ENCODE results near the gene CUEDC1.
A peak's percentile ranks its signal among the peaks of the same experiment; 100 is the strongest.

The CUEDC1 gene

DNA sequence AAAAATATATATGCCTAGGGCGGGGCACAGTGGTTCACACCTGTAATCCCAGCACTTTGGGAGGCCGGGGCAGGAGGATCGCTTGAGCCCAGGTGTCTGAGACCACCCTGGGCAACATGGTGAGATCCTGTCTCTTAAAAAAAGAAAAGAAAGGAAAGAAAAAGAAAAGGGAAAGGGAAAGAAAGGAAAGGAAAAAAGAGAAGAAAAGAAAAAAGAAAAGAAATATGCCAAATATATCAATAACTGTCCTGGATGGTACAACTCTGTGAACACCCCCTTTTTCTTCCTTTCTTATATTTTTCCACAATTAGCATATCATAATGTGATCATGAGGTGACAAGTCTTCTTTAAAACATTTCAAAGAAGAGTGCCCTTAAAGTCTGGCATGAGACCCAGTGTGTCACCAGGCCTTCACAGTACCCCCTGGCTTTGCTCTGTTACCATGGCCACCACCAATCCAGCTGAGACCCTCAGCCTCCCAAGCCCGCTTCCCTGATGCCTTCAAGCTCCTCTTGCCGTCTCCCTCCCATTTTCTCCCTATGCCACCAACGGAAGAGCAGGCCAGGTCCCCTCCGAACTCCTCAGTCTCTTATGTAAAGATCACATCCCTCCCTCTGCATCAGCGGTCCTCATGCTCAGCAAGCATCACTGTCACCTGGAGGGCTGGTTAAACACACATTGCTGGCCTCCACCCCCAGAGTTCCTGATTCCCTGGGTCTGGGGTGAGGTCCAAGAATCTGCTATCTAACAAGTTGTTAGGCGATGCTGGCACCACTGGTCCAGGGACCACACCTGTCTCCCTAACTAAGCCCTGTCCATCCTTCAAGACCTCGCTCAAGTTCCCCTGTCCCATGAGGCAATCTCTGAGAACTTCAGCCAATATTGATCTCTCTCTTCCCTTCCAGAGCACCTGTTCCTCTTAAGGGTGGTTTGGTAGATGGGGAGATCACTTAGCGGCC, 44.5 kb downstream of the CUEDC1 start:
- DNase-seq (ENCODE audit: low spot score in 2 of 2): no peak
- Mint-ChIP-seq H3K27ac (no peak overlapping the region), H3K36me3 (no peaks in the 10 kb centered on the region), H3K4me3 (no peak overlapping the region), H3K4me1 (no peaks in the 10 kb centered on the region), H3K9me3 (no peaks in the 10 kb centered on the region)
- no peak for ATAC-seq

DNA sequence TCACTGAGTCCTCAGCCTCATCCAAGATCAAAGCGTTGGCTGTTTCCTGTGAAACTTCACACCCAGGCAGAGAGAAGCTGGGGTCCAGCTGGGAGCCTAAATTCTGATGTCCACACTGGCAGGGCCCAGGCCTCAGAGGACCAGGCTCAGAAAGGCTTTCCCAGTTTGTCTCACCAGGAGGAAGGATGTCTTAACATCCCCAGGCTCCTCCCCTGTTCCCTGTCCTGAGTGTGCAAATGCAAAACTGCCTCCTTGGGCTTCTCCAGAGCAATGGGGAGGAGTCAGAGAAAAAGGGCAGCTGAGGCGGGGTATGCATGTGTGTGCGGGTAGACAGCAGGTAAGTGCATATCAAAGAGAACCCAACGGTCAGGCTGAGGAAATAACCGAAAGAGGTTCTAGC, 45.7 kb downstream of the CUEDC1 start:
- H3K27ac Mint-ChIP-seq: no peak overlapping the region
- no peaks in the 10 kb centered on the region for H3K9me3 Mint-ChIP-seq
- H3K4me1 Mint-ChIP-seq: no peaks in the 10 kb centered on the region
- no peaks in the 10 kb centered on the region for H3K36me3 Mint-ChIP-seq
- no peak overlapping the region for H3K4me3 Mint-ChIP-seq
- DNase-seq (ENCODE audit: low spot score in 2 of 2) (no peak), ATAC-seq (no peak)

DNA sequence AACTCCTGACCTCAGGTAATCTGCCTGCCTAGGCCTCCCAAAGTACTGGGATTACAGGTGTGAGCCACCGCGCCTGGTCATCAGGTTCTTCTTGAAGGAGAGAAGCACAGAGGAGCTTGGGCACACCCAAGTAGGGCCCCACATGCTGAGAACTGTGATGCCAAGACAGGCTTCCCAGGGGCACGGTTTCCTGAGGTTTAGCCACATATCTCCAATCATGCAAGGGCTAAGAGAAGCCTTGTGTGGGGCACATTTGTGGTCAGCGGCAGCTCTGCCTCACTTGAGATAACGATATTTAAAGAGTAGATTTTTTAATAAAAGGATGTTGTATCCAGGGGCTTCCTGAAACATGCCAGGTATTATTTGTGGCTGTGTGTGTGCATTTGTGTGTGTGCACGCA, 46.9 kb downstream of the CUEDC1 start:
- Mint-ChIP-seq H3K27ac (no peak overlapping the region), H3K4me1 (no peaks in the 10 kb centered on the region), H3K9me3 (no peaks in the 10 kb centered on the region), H3K36me3 (no peaks in the 10 kb centered on the region), H3K4me3 (no peak overlapping the region)
- DNase-seq (ENCODE audit: low spot score in 2 of 2) (no peak), ATAC-seq (no peak)

DNA sequence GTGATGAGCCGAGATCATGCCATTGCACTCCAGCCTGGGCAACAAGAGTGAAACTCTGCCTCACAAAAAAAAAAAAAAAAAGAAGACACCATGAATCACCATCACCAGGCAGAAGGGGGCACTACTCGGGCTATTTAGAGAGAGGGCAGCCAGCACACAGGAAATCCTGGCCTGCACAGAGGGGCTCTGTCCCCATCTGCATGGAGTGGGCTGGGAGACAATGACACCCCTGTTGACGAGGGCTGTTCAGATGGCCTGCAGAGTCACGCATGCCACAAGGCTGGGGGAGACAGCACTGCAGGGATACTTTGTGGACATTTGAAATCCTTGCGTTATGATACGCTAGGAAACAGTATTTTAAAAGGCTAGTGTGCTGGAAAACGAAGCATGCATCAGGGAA, 48.3 kb downstream of the CUEDC1 start:
- Mint-ChIP-seq H3K9me3 (no peaks in the 10 kb centered on the region), H3K4me3 (no peak overlapping the region), H3K36me3 (no peaks in the 10 kb centered on the region), H3K4me1 (no peaks in the 10 kb centered on the region), H3K27ac (no peak overlapping the region)
- DNase-seq (ENCODE audit: low spot score in 2 of 2): no peak
- no peak for ATAC-seq

DNA sequence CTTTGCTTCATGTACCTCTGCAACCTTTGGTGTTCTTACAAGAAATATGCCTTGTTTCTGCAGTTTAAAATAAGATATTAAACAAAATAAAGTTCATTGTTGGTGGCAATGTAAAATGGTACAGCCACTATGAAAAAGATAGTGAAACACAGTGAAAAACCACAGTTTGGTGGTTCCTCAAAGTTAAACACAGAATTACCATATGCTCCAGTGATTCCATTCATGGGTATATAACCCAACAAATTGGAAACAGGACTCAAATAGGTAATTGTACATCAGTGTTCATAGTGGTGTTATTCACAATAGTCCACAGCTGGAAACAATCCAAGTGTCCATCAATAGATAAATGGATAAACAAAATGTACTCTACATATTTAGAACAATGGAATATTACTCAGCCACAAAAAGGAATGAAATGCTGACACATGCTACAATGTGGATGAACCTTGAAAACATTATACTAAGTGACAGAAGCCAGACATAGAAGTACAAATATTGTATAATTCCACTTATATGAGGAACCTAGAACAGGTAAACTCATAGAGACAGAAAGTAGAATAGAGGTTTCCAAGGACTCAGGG, 49.2 kb downstream of the CUEDC1 start:
- Mint-ChIP-seq H3K4me3 (no peak overlapping the region), H3K36me3 (no peaks in the 10 kb centered on the region), H3K27ac (no peak overlapping the region), H3K9me3 (no peaks in the 10 kb centered on the region), H3K4me1 (no peaks in the 10 kb centered on the region)
- no peak for DNase-seq (ENCODE audit: low spot score in 2 of 2)
- ATAC-seq: no peak

DNA sequence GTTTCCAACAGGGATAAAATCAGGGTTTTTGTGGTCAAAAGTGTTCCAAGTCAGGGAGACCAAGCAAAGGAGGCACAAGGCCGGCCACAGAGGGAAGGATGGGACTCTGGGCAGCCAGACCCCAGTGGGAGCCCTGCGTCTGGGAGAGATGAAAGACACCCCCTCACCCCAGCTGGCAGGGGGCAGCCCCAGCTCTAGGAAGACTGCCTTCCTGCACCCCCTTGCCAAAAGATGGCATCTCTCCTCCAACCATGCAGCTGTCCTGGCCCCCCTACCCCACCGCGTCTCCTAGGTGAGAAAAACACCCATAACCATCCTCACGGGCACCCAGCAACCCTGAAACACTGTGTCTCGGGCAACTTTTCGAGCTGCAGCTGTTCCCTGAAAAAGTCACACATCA, 51.3 kb downstream of the CUEDC1 start:
- ATAC-seq: no peak
- H3K4me1 Mint-ChIP-seq: peaks cover 8% of the 10 kb centered on the region

DNA sequence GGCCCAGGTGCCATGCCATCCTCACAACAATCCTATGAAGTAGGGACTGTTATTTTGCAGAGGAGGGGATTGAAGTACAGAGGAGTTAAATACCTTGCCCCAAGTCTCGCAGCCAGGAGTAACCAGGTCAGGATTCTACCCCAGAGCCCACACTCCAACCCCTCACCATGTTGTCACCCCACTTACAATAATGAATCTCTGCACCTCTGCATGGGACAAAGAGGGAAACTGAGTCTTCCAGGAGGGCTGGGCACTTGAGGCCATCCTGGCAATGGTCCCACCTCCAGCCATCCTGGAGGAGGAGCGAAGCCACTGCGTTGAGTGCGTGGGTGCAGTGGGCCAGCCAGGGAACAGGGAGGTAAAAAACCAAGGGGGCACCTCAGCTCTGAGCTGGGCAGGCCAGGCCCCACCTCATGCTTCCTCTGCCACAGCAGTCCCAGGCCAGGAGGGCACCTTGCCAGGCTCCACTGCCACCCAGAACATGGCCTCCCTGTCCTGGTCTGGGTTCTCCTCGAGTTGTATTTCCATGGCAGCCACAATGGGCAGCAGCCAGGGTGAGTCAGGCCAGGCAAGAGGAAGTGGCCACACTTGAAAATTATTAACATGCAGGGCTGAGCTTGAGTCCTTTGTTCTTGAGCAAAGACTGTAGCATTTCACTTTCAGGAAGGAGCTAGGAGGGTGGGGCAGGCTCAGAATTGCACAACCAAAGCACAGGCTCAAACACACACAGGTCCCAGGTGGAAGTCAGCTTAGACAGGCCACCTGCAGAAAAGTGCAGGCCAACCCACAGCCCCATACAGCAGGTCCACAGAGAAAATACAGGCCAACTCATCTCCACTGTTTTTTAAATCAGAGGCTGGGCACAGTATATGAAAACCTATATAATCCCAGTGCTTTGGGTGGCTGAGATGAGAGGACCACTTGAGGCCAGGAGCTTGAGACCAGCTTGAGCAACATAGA, 52.1 kb downstream of the CUEDC1 start:
- no peak for ATAC-seq
- H3K36me3 Mint-ChIP-seq: no peaks in the 10 kb centered on the region
- H3K27ac Mint-ChIP-seq: no peak overlapping the region
- H3K9me3 Mint-ChIP-seq: no peaks in the 10 kb centered on the region
- H3K4me3 Mint-ChIP-seq: no peak overlapping the region
- DNase-seq (ENCODE audit: low spot score in 2 of 2): no peak
- peaks cover 8% of the 10 kb centered on the region for H3K4me1 Mint-ChIP-seq

More for the DNA sequence above, 51.3 kb downstream of the CUEDC1 start:
- no peaks in the 10 kb centered on the region for H3K9me3 Mint-ChIP-seq
- H3K4me3 Mint-ChIP-seq: no peak overlapping the region
- DNase-seq (ENCODE audit: low spot score in 2 of 2): no peak
- H3K27ac Mint-ChIP-seq: no peak overlapping the region
- no peaks in the 10 kb centered on the region for H3K36me3 Mint-ChIP-seq

DNA sequence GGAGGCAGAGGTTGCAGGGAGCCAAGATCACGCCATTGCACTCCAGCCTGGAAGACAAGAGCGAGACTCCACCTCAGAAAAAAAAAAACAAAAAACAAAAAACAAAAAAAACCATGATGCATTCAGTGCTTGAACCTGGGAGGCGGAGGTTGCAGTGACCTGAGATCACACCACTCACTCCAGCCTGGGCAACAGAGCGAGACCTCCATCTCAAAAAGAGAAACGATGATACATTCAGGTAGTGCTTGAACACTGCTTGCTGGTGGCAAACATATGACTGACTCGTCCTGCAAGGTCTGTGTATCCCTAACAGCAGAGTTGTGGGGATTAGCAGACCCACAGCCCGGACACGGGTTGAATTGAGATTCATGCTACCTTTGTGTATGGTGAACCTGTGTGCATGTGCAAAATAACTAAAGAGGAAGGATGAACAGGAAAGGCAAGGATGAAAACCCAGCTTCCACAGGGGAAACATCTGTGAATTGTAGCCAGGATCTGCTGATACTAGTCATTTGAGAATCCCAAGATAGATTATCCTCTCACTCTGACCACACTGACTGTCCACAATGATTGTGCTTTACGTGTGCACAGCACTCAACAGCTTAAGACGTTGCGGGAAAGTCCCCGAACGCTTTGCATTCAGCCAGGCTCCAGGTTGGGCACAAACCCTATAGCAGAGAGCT, 53.0 kb downstream of the CUEDC1 start:
- peak; percentile 68 for ATAC-seq
- no peak for DNase-seq (ENCODE audit: low spot score in 2 of 2)
- H3K27ac Mint-ChIP-seq: no peak overlapping the region
- H3K9me3 Mint-ChIP-seq: no peaks in the 10 kb centered on the region
- H3K36me3 Mint-ChIP-seq: no peaks in the 10 kb centered on the region
- H3K4me1 Mint-ChIP-seq: peaks cover 8% of the 10 kb centered on the region
- H3K4me3 Mint-ChIP-seq: no peak overlapping the region

DNA sequence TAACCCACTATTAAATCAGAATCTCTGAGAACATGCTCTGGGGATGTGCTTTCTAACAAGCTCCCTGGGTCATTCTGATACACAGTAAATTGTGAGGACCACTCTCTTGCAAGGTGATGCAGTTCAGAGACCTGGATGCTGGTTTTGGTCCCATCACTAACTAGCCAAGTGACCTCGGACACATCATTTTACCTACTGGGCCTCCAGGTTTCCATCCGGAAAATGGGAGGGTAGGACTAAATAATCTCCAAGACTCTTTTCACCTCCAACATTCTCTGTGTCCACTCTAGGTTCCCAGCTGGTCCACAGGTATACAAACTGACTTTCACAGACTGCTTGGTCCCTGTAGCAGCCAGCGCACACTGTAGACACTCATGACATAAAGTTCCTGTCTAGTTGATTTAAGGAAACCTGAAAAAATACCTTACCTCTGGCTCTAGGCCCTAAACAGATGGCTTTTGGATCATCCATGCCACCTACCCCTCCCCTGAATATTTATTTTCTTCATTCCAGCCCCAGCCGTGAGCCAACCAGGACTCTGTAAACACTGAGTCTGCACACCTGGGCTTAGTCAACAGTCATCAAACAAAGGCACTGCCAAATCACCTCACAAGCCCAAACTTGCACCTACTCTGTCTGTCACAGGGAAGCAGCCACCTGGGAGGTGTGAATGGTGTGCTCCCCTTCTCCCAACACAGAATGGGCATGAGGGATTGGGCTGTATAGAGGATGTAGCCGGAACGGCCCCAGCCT, 54.0 kb downstream of the CUEDC1 start:
- Mint-ChIP-seq H3K36me3 (no peaks in the 10 kb centered on the region), H3K9me3 (no peaks in the 10 kb centered on the region), H3K27ac (no peak overlapping the region), H3K4me3 (no peak overlapping the region), H3K4me1 (peaks cover 8% of the 10 kb centered on the region)
- ATAC-seq: no peak
- DNase-seq (ENCODE audit: low spot score in 2 of 2): no peak

DNA sequence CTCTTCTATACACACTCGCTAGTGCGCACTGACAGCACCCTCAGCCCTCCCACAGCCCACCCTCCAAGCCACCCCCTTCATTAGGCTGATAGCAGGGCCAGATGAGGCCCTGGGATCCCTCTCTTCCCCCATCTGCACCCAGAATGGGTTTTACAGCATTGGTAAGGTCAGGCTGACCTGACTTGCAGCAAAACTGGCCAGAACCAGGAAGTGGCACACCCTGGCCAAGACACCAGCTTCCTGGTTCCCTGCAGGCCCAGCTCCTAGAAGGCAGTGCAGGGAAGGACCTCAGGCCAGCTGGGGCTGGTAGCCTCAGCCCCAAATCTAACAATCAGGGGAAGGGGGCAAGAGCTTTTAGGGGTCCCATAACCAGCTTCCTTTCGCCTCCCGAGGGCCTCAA, 55.4 kb downstream of the CUEDC1 start:
- no peak overlapping the region for H3K4me3 Mint-ChIP-seq
- DNase-seq (ENCODE audit: low spot score in 2 of 2) (no peak), ATAC-seq (no peak)
- no peaks in the 10 kb centered on the region for H3K9me3 Mint-ChIP-seq
- no peaks in the 10 kb centered on the region for H3K36me3 Mint-ChIP-seq
- H3K4me1 Mint-ChIP-seq: peaks cover 8% of the 10 kb centered on the region
- no peak overlapping the region for H3K27ac Mint-ChIP-seq

DNA sequence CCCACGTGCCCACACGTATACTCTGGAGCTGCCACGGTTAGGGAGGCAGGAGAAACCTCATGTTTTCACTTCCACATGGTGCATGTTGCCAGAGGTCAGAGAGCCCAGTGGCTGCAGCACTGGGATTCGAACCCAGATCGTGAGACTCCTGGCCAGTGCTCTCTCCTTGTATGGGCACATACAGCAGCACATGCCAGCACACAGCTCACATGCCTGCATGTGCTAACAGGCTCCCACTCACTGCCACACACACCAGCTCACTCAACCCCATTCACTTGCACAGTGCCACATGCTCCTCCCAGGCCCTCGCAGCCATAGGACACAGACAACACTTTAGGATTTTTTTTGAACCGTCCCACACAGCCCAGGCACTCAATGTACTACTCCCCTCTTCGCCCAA, 55.8 kb downstream of the CUEDC1 start:
- ATAC-seq (no peak), DNase-seq (ENCODE audit: low spot score in 2 of 2) (no peak)
- H3K9me3 Mint-ChIP-seq: no peaks in the 10 kb centered on the region
- H3K36me3 Mint-ChIP-seq: no peaks in the 10 kb centered on the region
- peaks cover 8% of the 10 kb centered on the region for H3K4me1 Mint-ChIP-seq
- H3K27ac Mint-ChIP-seq: no peak overlapping the region
- no peak overlapping the region for H3K4me3 Mint-ChIP-seq

DNA sequence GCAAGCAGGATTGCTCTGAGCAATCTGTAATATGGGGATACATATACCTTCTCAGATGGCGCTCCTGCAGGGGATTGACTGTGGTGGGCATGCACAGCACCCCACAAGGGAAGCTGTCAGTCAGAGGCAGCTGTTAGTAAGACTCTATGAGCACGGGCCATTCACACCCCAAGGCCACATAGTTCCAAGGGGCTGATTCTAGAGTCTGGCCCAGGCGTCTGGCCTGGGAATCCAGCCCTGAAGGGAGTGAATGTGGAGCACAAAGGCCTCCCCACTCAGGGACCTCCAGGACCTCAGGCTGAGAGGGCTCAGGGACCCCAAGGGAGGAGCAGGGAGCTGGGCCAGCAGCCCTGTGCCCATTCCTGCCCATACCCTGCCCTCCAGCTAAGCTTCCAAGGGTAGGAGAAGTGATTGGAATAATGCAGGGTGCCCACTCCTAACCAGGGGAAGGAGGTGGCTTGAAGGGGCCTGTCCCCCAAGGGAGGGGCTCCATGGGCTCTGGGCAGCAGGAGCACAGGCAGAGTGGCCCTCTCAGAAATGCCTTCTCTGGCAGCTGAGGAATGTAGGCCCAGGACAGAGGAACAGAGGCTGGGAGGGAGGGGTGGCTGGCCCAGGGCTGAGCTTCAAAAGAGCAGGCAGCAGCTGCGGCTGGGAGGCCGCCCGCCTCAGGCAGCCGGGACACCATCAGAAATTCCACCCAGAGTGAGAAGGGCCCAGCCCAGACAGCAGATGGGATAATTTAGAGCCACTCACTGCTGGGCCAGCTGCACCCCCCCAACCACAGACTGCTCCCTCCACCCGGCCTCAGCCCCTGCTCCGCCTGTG, 56.5 kb downstream of the CUEDC1 start:
- ATAC-seq (no peak), DNase-seq (ENCODE audit: low spot score in 2 of 2) (no peak)
- no peak overlapping the region for H3K4me3 Mint-ChIP-seq
- no peaks in the 10 kb centered on the region for H3K36me3 Mint-ChIP-seq
- no peaks in the 10 kb centered on the region for H3K9me3 Mint-ChIP-seq
- no peak overlapping the region for H3K27ac Mint-ChIP-seq
- H3K4me1 Mint-ChIP-seq: peaks cover 8% of the 10 kb centered on the region

DNA sequence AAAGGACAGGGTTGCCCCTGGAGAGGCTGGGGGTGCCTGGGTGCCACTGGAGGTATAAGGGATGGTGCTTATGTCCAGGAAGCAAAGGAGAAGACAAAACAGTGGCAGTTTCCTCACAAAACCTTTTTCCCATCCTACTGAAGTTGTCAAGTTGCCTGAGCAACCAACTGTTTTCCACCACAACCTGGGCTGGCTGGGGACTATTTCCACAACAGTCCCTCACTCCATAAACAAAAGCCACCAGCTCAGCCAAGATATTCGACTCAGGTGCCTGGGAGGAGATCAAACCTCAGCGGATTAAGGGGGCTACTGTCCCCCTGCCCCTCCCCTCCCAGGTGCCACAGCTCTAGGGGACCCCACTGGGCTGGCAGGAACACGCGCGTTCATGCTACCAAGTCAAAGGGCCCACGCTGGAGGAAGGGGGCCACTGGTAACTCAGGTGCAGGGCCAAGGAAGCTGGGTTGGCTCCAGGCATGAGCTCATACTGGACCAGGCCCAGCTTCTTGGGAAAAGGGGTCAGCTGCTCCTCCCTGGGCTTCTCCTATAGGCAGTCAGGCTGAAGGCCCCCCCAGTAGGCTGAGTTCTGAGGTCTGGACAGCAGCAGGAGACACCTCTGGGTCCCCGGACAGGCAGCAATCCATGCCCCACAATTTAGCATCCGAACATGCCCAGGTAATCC, 59.7 kb downstream of the CUEDC1 start:
- H3K4me3 Mint-ChIP-seq: no peak overlapping the region
- ATAC-seq (no peak), DNase-seq (ENCODE audit: low spot score in 2 of 2) (no peak)
- no peak overlapping the region for H3K27ac Mint-ChIP-seq
- no peaks in the 10 kb centered on the region for H3K36me3 Mint-ChIP-seq
- no peaks in the 10 kb centered on the region for H3K9me3 Mint-ChIP-seq
- H3K4me1 Mint-ChIP-seq: peaks cover 15% of the 10 kb centered on the region
